ENCODE results near the gene TIA1.

- TF ChIP-seq CTCF (conservative IDR thresholded peaks at IDR 0.05 in 1 of 2, IDR thresholded peaks at IDR 0.05 in 1 of 2; ENCODE audit: low read depth in 1 of 2, low read length in 2 of 2), result no peak
- TF ChIP-seq EZH2 (IDR thresholded peaks at IDR 0.05; ENCODE audit: low read length, missing control alignments), result no peak
These were observed 5.9 kb downstream of the TIA1 start for GRCh38 chr2:70242552-70242951.

Data from fibroblast of lung (primary cell).